ENCODE measurements around the gene POU5F1.

POU5F1 gene

GRCh38 chr6:31120151-31120915 lies 50.1 kb downstream of the POU5F1 start, which contains the start of gene CDSN:
CDSN (minus strand) TSS chr6:31120446; CDS start chr6:31120419, 27 bp downstream.
- Mint-ChIP-seq H3K4me3 (no peak within 1 kb of the TSS), H3K27me3 (no peaks in the 10 kb centered on the region), H3K36me3 (no peaks in the 10 kb centered on the region), H3K9me3 (no peaks in the 10 kb centered on the region), H3K27ac (no peak within 1 kb of the TSS), H3K4me1 (no peaks in the 10 kb centered on the region)

- Mint-ChIP-seq H3K27ac (no peak overlapping the region), H3K4me3 (no peak overlapping the region), H3K4me1 (no peaks in the 10 kb centered on the region), H3K9me3 (no peaks in the 10 kb centered on the region), H3K27me3 (no peaks in the 10 kb centered on the region), H3K36me3 (no peaks in the 10 kb centered on the region)
Measured at GRCh38 chr6:31118178-31118577, 52.3 kb downstream of the POU5F1 start.

- Mint-ChIP-seq H3K27ac (no peak overlapping the region), H3K4me3 (no peak overlapping the region), H3K4me1 (no peaks in the 10 kb centered on the region), H3K36me3 (no peaks in the 10 kb centered on the region), H3K9me3 (no peaks in the 10 kb centered on the region), H3K27me3 (no peaks in the 10 kb centered on the region)
Measured at GRCh38 chr6:31116661-31117385, 53.7 kb downstream of the POU5F1 start.

GRCh38 chr6:31115941-31116560 lies 54.4 kb downstream of the POU5F1 start:
- no peaks in the 10 kb centered on the region for H3K4me1 Mint-ChIP-seq
- H3K27me3 Mint-ChIP-seq = no peaks in the 10 kb centered on the region
- H3K9me3 Mint-ChIP-seq = no peaks in the 10 kb centered on the region
- no peak overlapping the region for H3K4me3 Mint-ChIP-seq
- H3K27ac Mint-ChIP-seq = no peak overlapping the region
- no peaks in the 10 kb centered on the region for H3K36me3 Mint-ChIP-seq

- H3K4me1 Mint-ChIP-seq = no peaks in the 10 kb centered on the region
- no peaks in the 10 kb centered on the region for H3K27me3 Mint-ChIP-seq
- no peak overlapping the region for H3K4me3 Mint-ChIP-seq
- no peaks in the 10 kb centered on the region for H3K36me3 Mint-ChIP-seq
- H3K9me3 Mint-ChIP-seq = no peaks in the 10 kb centered on the region
- H3K27ac Mint-ChIP-seq = no peak overlapping the region
Measured at GRCh38 chr6:31114970-31115849, 55.3 kb downstream of the POU5F1 start.

GRCh38 chr6:31114541-31114878 lies 56.0 kb downstream of the POU5F1 start, which contains the start of gene PSORS1C1:
PSORS1C1 (plus strand) TSS chr6:31114800; CDS start chr6:31129633, 14,833 bp downstream.
- H3K27ac Mint-ChIP-seq = no peak within 1 kb of the TSS
- no peak within 1 kb of the TSS for H3K4me3 Mint-ChIP-seq
- H3K9me3 Mint-ChIP-seq = no peaks in the 10 kb centered on the region
- H3K27me3 Mint-ChIP-seq = no peaks in the 10 kb centered on the region
- H3K36me3 Mint-ChIP-seq = no peaks in the 10 kb centered on the region
- H3K4me1 Mint-ChIP-seq = no peaks in the 10 kb centered on the region
